Measurements from ENCODE around the gene ADAMTSL2.

The ADAMTSL2 gene

DNA sequence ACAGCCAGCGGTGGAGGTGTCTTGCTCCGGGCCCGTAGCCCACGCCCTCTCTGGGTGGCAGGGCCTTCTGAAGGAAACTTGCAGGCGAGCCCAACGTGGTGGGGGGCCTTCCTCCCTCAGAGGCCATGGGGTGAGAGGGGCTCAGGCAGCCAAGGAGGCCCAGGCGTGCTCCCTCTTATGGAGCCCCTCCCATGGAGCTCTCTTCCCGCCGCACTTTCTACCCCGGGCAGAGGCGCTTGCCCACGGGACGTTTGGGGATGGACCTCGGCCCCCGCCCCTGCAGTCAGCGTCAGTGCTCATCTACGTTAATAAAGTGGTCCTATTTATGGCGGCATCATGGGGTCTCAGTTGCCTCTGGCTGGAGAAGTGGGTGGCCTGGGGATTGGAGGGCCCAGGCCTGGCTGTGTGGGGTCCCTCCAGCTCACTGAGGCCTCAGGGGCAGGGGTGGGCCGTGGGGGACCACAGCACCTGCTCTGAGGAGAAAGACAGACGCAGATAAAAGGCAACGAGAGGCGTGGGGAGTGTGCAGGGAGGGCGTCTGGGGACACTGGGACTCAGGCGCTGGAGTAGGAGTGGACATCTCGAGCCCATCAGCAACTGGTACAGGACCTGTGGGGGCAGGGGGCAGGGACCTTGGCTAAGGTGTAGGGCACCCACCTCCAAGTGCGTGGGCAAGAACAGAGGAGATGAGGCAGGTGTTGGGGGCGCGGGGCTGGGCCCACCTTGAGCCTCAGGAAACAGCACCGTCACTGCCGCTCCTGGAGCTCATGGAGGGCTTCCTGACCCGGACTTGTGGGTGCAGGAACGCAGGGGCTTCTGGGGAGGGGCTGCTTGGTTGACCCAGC, 40.9 kb downstream of the ADAMTSL2 start:
- DNase-seq (ENCODE audit: low spot score) = no peak

- DNase-seq (ENCODE audit: low spot score) = no peak
These were observed 41.7 kb downstream of the ADAMTSL2 start for GRCh38 chr9:133576031-133576874.

DNA sequence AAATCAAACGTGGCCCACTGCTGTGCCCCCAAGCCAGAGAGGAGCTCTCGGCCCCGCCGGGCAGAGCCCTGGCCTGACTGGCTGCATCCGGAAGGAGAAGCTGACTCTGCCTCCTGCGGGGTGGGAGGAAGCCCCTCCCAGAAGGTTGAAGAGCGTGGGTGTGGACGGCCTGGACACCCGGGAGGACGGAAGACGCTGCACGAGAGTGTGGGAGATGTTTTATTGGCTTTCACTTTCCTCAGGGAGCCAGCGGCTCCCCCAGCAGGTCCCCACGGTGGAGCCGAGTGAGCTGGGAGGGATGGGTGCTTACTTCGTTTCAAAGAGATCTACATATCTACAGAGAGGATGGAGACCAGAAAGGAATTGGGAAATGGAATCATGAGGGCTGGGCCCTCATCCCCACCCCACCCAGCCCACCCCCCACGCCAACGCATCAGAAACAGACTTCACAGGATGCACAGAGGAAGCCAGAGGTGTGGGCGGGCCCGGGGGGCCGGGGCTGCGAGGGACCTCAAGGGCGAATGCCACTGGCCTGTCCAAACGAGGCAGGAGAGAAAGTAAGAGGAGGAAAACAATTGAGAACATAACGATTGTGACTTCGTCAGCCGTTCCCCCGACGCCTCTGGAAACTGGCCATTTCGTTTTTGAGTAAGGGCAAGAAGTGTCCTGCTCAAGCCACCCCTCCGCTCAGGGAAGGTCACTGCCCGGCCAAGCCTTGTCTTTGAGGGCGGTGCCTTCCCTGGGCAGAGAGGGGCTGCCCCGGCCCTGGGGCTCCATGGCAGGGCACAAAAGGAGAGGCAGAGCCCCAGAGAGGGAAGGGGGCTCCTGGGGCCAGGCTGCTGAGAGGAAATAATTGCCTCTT, 42.6 kb downstream of the ADAMTSL2 start:
- DNase-seq (ENCODE audit: low spot score) = no peak

DNA sequence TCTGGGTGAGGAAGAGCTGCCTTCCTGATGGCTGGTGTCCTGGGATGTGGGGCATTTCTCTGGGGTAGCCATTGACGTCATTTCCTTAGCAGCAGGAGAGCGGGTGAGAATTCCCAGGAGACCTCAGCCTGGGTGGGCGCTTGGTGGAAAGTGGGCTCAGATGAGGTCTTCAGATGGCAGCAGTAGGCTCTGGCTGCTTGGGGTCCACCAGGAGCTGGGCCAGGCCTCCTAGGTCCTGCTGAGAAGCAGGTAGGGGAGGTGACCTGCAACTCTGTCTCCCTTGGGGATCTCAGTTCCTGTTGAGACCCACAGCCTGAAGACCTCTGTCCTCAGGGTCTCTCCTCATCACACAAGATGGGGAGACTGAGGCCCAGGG, 43.2 kb downstream of the ADAMTSL2 start:
- no peak for DNase-seq (ENCODE audit: low spot score)

DNA sequence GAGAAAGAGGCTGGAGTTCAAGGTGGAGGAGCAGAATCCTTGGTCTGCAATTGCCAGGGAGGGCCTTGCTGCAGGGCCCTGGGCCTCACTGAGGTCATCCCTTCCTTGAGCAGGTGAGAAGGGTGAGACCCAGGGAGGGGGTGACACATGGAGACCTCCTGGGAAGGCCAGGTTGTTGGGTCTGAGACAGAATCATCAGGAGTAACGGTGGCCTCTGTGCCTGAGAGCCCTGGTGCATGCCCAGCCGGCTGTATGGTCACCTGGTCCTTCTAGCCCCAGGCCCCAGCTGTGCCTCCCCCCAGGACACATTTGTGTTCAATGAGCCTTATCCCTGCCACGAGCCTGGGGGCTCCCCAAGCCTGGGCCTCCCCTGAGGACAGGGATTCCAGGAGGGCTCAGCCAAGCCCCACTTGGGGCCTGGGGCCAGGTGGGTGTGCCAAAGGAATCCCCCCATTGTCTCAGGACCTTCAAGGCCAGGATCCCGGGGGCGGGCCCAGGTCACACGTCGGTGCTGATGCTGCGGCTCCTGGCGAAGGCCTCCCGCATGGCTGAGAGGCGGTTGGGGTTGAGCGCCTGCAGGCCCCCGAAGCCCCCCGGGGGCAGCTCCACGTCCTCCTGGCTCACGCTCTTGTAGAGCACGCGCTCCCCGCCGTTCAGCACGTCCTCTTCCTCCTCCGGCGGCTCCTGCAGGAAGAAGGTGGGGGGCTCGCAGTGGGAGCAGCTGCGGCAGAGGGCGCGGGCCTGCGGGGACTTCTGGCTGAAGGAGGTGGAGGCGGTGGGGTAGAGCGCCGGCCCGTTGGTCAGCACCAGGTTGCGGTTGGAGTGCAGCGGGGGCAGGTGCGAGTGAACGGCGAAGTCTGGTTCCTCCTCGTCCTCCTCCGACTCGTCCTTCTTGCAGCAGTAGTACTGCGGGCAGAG, 44.3 kb downstream of the ADAMTSL2 start:
- no peak for DNase-seq (ENCODE audit: low spot score)

GRCh38 chr9:133579601-133580418, 45.3 kb downstream of the ADAMTSL2 start:
- no peak for DNase-seq (ENCODE audit: low spot score)

GRCh38 chr9:133580419-133580738, 45.9 kb downstream of the ADAMTSL2 start:
- DNase-seq (ENCODE audit: low spot score) = no peak

- DNase-seq (ENCODE audit: low spot score) = no peak
These were observed 46.5 kb downstream of the ADAMTSL2 start for GRCh38 chr9:133581011-133581410.

GRCh38 chr9:133581513-133582343, 47.2 kb downstream of the ADAMTSL2 start:
- DNase-seq (ENCODE audit: low spot score) = no peak

DNA sequence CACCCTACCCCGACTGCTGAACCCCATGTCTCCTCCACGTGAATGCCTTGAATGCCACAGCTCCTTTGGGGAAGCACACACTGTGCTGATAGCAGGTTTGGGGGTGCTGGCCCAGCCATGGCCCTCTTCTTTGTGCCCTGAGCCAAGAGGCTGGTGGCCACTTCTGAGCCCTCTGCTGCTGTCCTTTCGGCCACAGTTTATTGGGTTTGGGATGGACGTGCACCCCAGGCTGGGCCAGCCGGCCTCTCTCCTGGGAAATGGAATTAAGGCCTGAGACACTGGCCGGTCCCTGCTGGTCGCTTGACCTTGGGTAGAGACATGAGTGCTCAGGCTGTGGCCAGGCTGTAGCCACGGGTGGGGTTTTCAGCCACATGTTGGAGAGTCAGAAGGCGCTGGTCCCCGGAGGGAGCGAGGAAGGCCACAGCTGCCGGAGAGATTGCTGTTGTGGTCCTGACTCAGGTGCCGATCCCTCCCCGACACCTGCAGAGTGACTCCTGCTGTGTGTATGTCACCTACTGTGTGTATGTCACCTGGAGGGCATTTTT, 48.1 kb downstream of the ADAMTSL2 start:
- DNase-seq (ENCODE audit: low spot score) = no peak

DNA sequence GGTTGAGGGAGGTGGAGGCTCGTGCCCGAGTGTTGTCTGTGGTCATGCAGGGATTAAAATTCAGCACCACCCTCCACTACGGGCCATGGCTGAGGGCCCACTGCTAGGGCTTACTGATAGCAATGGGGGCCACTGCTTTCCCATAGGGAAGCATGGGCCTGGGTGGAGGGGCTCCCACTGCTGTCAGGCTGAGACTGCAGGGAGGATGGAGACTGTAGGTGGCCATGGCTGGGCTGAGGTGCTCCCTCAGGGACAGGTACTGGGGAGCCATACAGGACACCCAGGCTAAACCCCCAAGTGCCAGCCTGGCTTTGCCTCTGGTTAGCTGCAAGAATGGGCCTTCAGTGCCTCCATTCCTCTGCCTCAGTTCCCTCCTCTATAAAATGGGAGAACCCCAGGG, 48.6 kb downstream of the ADAMTSL2 start:
- DNase-seq (ENCODE audit: low spot score) = no peak

GRCh38 chr9:133583586-133583985, 49.1 kb downstream of the ADAMTSL2 start:
- no peak for DNase-seq (ENCODE audit: low spot score)

DNA sequence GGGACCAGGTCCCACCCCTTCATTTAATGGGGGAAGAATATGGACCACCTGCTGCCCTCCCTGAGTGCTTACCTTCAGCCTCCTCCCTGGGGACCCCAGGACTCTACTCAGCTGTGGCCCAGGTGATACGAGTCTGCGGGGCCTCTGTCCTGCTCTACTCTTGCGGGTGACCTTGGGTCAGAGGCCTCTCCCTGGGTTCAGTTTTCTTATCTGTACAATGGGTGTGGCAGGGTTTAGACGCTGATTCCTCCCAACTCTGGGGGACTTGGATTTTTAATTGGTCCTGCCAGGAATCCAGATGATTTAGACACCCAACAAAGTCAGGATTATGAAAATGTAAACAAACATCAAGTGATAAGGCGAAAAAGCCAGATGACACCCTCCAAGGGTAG, 49.7 kb downstream of the ADAMTSL2 start:
- DNase-seq (ENCODE audit: low spot score) = no peak

GRCh38 chr9:133584559-133585476, 50.3 kb downstream of the ADAMTSL2 start:
- peak; percentile 57 for DNase-seq (ENCODE audit: low spot score)

- DNase-seq (ENCODE audit: low spot score) = no peak
These were observed 51.2 kb downstream of the ADAMTSL2 start for GRCh38 chr9:133585481-133586351.

- no peak for DNase-seq (ENCODE audit: low spot score)
These were observed 52.5 kb downstream of the ADAMTSL2 start for GRCh38 chr9:133587051-133587450.

DNA sequence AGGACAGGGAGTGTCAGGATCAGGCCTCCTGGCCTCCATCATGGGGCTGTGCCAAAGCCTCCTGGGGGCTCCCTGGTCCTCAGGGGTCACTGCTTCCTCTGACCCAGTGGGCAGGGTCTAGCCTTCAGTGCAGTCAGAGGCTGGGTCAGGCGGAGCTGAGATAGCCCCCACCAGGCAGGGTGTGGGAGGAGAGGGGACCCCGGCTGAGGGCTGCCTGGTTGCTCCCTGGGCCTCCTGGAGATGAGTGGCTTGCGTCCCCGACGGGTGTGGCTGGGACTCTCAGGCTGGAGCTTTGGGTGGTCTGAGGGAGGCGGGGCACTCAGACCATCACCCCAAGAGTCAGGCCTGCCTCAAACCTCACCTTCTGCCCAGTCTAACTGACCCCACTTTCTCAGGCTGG, 53.0 kb downstream of the ADAMTSL2 start:
- DNase-seq (ENCODE audit: low spot score) = no peak

Data from D341Med (cell line).